IPS-20b (cell line): ENCODE data around the gene PTP4A1.
A peak's percentile ranks its signal among the peaks of the same experiment; 100 is the strongest.

Experiments
- H3K27ac ChIP-seq: one replicate; pipeline ENCODE4 v1.5.1; 2013; ENCODE audit warnings: low read length
- H3K27me3 ChIP-seq: 2 replicates; pipeline ENCODE4 v1.6.1; 2013; ENCODE audit warnings: mild to moderate bottlenecking, low read length, inconsistent platforms; ENCODE audit not compliant: insufficient read depth
- H3K36me3 ChIP-seq: 2 replicates; pipeline ENCODE4 v1.6.1; 2013; ENCODE audit warnings: low read depth, mild to moderate bottlenecking, inconsistent platforms, low read length, moderate library complexity; ENCODE audit not compliant: insufficient read depth
- H3K4me1 ChIP-seq: 2 replicates; pipeline ENCODE4 v1.6.1; 2013; ENCODE audit warnings: mild to moderate bottlenecking, control low read depth, inconsistent platforms, low read length, moderate library complexity; ENCODE audit not compliant: insufficient read depth
- H3K4me3 ChIP-seq: 2 replicates; pipeline ENCODE4 v1.5.1; 2013; ENCODE audit warnings: mild to moderate bottlenecking, low read length, inconsistent platforms
- H3K9ac ChIP-seq: 2 replicates; pipeline ENCODE4 v1.6.1; 2013; ENCODE audit warnings: low read depth, mild to moderate bottlenecking, inconsistent platforms, low read length, moderate library complexity
- H3K9me3 ChIP-seq: 2 replicates; pipeline ENCODE4 v1.6.1; 2013; ENCODE audit warnings: mild to moderate bottlenecking, low read depth, low read length, inconsistent platforms; ENCODE audit not compliant: insufficient read depth

Gene PTP4A1

DNA sequence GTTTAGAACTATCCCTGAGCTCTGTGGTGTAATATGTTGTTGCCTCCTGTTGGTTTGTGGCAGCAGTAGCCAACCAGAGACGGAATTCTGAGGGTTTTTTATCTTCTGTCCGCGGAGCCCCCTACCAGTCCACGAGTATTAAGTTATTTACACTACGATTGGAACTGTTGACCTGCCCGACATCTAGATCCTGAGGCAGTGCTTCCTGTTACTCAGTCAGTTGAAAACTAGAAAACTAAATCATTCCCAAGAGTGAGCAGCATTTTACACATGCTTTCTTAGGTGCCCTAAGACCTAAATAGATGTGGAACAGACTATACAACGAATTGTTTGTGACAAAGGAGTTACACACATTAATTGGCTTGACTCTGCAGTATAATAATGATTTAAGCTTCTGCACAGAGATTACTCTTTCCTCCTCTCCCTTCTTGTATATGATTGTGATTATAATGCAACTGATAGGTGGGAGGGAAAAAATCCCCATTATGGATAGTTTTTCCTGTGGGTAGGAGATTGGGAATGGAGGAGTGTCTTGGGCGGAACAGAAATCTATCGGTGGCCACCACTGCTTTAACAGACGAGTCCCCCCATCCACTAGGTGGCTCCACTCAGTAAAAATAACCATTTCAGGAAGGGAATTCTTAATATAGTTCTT is 1.7 kb downstream of the PTP4A1 start:
- H3K27me3 ChIP-seq: peaks cover 18% of the 10 kb centered on the region
- no peaks in the 10 kb centered on the region for H3K9me3 ChIP-seq
- peak overlapping the region; percentile 90 for H3K9ac ChIP-seq
- H3K4me1 ChIP-seq: peaks cover 18% of the 10 kb centered on the region; the same call in 1 of the 2 replicates
- H3K4me3 ChIP-seq: peak overlapping the region; percentile 96
- peak overlapping the region; percentile 91 for H3K27ac ChIP-seq
- peaks cover 39% of the 10 kb centered on the region for H3K36me3 ChIP-seq

DNA sequence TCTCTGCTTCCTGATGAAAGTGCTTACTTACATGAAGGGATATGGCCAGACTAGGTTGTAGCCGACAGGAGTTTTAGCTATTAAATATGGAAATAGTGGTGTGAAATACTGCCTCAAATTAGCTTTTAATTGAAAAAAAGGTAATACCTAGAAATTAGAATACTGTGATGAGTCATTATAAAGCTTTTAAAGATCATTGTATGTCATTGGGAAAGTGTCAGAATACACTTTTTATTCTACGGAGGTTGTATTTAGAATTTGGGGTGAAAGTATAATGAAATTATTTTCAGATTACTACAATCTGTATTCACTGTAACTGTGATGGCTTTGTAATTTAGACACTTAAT is 2.2 kb downstream of the PTP4A1 start:
- no peaks in the 10 kb centered on the region for H3K9me3 ChIP-seq
- H3K27me3 ChIP-seq: peaks cover 16% of the 10 kb centered on the region
- H3K36me3 ChIP-seq: peaks cover 44% of the 10 kb centered on the region
- H3K27ac ChIP-seq: no peak overlapping the region
- peak overlapping the region; percentile 90; the same call in 1 of the 2 replicates for H3K9ac ChIP-seq
- peaks cover 18% of the 10 kb centered on the region; the same call in 1 of the 2 replicates for H3K4me1 ChIP-seq
- peak overlapping the region; percentile 96 for H3K4me3 ChIP-seq

DNA sequence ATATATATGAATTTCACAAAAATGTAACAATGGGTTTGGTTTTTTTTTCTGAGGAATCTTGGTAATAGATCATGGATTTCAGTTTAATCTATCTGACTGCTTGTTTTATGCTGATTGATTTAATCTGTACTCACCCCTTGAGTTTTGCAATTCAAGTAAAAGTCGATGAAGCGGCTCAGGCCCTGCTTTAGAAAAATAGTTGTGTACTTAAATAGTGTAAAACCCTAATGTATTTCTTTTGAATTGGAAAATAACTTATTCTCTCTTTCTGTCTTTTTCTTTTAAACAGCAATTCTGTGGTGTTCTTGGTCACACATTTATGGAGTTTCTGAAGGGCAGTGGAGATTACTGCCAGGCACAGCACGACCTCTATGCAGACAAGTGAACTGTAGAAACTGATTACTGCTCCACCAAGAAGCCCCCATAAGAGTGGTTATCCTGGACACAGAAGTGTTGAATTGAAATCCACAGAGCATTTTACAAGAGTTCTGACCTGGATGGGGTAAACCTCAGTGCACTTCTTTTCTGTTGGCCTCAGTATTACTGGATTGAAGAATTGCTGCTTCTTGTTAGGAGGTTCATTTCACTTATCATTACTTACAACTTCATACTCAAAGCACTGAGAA is 4.0 kb downstream of the PTP4A1 start:
- Histone ChIP-seq H3K27ac (no peak overlapping the region), H3K27me3 (no peaks in the 10 kb centered on the region; the same call in 1 of the 2 replicates), H3K9ac (no peak overlapping the region), H3K4me1 (peaks cover 14% of the 10 kb centered on the region; the same call in 1 of the 2 replicates), H3K9me3 (no peaks in the 10 kb centered on the region), H3K4me3 (no peak overlapping the region), H3K36me3 (peaks cover 62% of the 10 kb centered on the region)

- H3K4me3 ChIP-seq: no peak overlapping the region
- H3K27me3 ChIP-seq: no peaks in the 10 kb centered on the region
- H3K27ac ChIP-seq: no peak overlapping the region
- peaks cover 71% of the 10 kb centered on the region for H3K36me3 ChIP-seq
- H3K9me3 ChIP-seq: no peaks in the 10 kb centered on the region
- peaks cover 10% of the 10 kb centered on the region; the same call in 1 of the 2 replicates for H3K4me1 ChIP-seq
- no peak overlapping the region for H3K9ac ChIP-seq
Measured at GRCh38 chr6:63576985-63577712, 4.9 kb downstream of the PTP4A1 start.

GRCh38 chr6:63578757-63579156 is 6.5 kb downstream of the PTP4A1 start:
- H3K27ac ChIP-seq: no peak overlapping the region
- peaks cover 81% of the 10 kb centered on the region for H3K36me3 ChIP-seq
- H3K4me1 ChIP-seq: peaks cover 10% of the 10 kb centered on the region; the same call in 1 of the 2 replicates
- no peaks in the 10 kb centered on the region for H3K9me3 ChIP-seq
- H3K9ac ChIP-seq: no peak overlapping the region
- no peaks in the 10 kb centered on the region for H3K27me3 ChIP-seq
- no peak overlapping the region for H3K4me3 ChIP-seq

DNA sequence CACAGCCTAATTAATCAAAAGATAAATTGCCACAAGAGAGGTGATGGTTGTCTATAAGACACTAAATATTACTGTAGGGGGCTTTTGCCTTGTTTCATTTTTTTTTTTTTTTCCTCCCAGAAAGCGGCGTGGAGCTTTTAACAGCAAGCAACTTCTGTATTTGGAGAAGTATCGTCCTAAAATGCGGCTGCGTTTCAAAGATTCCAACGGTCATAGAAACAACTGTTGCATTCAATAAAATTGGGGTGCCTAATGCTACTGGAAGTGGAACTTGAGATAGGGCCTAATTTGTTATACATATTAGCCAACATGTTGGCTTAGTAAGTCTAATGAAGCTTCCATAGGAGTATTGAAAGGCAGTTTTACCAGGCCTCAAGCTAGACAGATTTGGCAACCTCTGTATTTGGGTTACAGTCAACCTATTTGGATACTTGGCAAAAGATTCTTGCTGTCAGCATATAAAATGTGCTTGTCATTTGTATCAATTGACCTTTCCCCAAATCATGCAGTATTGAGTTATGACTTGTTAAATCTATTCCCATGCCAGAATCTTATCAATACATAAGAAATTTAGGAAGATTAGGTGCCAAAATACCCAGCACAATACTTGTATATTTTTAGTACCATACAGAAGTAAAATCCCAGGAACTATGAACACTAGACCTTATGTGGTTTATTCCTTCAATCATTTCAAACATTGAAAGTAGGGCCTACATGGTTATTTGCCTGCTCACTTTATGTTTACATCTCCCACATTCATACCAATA is 7.8 kb downstream of the PTP4A1 start:
- H3K36me3 ChIP-seq: peaks cover 74% of the 10 kb centered on the region
- peaks cover 3% of the 10 kb centered on the region; the same call in 1 of the 2 replicates for H3K4me1 ChIP-seq
- no peaks in the 10 kb centered on the region for H3K27me3 ChIP-seq
- H3K9ac ChIP-seq: no peak overlapping the region
- no peak overlapping the region for H3K4me3 ChIP-seq
- H3K9me3 ChIP-seq: no peaks in the 10 kb centered on the region
- no peak overlapping the region for H3K27ac ChIP-seq

DNA sequence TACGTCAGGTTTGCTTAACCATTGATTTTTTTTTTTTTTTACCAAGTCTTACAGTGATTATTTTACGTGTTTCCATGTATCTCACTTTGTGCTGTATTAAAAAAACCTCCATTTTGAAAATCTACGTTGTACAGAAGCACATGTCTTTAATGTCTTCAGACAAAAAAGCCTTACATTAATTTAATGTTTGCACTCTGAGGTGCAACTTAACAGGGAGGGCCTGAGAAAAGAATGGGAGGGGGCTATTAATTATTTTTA is 8.4 kb downstream of the PTP4A1 start:
- H3K27ac ChIP-seq: no peak overlapping the region
- no peak overlapping the region for H3K4me3 ChIP-seq
- no peak overlapping the region for H3K9ac ChIP-seq
- H3K36me3 ChIP-seq: peaks cover 72% of the 10 kb centered on the region
- H3K27me3 ChIP-seq: no peaks in the 10 kb centered on the region
- no peaks in the 10 kb centered on the region for H3K9me3 ChIP-seq
- H3K4me1 ChIP-seq: no peaks in the 10 kb centered on the region

DNA sequence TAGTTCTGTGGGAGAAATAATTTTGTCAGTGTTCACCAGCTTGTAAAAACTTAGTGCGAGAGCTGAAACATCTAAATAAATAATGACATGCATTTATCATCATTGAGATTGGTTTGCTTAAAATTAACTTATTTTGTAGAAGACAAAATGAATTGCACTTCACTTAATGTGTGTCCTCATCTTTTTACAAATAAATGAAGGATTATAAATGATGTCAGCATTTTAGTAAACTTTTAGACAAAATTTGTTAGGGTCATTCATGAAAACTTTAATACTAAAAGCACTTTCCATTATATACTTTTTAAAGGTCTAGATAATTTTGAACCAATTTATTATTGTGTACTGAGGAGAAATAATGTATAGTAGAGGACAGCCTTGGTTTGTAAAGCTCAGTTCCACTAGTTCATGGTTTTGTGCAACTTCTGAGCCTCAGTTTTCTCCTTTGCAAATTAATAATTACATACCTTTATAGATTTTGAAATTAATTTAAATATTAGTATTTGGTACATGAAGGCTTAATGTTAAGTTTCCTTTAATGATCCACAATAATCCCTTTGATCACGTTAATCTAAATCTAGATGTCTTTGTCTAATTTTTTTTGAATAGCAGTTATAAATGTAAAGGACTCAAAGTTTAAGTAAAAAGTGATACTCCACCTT is 9.2 kb downstream of the PTP4A1 start:
- H3K27me3 ChIP-seq: no peaks in the 10 kb centered on the region

DNA sequence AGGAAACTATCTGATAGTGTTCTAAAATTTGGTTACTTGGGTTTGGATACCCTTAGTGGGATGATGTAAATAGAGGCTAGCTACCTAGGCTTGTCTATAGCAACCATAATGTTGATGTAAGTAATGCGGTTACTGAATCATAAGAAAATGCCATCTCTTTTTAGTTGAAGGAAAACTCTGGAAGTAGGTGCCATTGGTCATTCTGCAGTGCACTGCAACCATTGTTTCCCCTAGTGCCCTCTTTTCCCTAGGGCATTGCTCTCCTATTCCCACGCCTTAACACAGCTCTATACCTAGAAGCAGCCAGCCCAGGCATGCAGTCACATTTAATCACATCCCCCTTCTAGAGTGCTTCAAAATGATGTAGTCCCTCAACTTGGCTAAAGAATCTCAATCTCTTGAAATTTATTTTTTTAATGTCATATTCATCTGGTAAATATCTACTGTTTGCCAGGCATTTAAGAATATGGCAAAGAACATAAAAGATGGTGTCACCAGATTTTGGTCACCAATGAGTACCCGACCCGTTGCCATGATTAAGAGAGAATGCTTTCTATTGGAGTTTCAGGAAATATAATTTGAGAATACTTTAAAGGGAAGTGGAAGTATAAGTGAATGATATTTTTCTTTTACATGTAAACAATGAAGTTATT is 10.4 kb downstream of the PTP4A1 start:
- Histone ChIP-seq H3K9ac (no peak overlapping the region), H3K4me3 (no peak overlapping the region), H3K36me3 (peaks cover 55% of the 10 kb centered on the region), H3K27me3 (no peaks in the 10 kb centered on the region), H3K9me3 (no peaks in the 10 kb centered on the region), H3K4me1 (no peaks in the 10 kb centered on the region), H3K27ac (no peak overlapping the region)

More for the DNA sequence above, 9.2 kb downstream of the PTP4A1 start:
- Histone ChIP-seq H3K36me3 (peaks cover 67% of the 10 kb centered on the region), H3K4me1 (no peaks in the 10 kb centered on the region), H3K9me3 (no peaks in the 10 kb centered on the region), H3K27ac (no peak overlapping the region), H3K9ac (no peak overlapping the region), H3K4me3 (no peak overlapping the region)

DNA sequence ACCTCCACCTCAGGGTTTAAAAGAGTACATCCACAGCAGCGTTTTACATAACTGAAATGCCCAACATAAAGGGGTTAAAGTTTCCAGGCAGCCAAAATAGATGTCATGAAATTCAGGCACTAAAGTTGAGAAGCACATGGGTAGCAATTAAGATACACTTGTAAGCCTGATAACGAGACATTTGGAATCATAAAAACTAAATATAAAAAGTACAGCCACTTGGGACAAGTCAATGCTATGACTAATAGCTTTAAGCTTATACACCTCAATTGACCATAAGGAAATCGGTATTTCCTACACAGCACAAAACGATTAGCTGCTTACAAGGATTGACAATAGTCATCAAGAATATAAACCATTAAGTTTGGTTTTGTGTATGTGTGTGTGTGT is 11.8 kb downstream of the PTP4A1 start:
- Histone ChIP-seq H3K9ac (no peak overlapping the region), H3K9me3 (no peaks in the 10 kb centered on the region), H3K27ac (no peak overlapping the region), H3K27me3 (no peaks in the 10 kb centered on the region), H3K36me3 (peaks cover 41% of the 10 kb centered on the region), H3K4me1 (no peaks in the 10 kb centered on the region), H3K4me3 (no peak overlapping the region)

GRCh38 chr6:63584566-63584965 is 12.3 kb downstream of the PTP4A1 start:
- no peaks in the 10 kb centered on the region for H3K4me1 ChIP-seq
- no peak overlapping the region for H3K4me3 ChIP-seq
- no peak overlapping the region for H3K9ac ChIP-seq
- H3K27ac ChIP-seq: no peak overlapping the region
- peaks cover 36% of the 10 kb centered on the region for H3K36me3 ChIP-seq
- H3K9me3 ChIP-seq: no peaks in the 10 kb centered on the region
- no peaks in the 10 kb centered on the region for H3K27me3 ChIP-seq
